OCI-LY7 (cell line): Measurements from ENCODE around the gene ALDOA.

ENCODE experiments used
- EZH2phosphoT487 ChIP-seq: fragments of 200-600 bp; sonication (generic); IDR thresholded peaks from 2 replicates; pipeline ENCODE4 v1.6.1; 2018; ENCODE audit warnings: low read depth, borderline replicate concordance, mild to moderate bottlenecking, mixed run types, antibody characterized with exemption, low read length, moderate library complexity, mixed read lengths
- TF ChIP-seq, protein P1 (sequence below): fragments of 200-600 bp; sonication (generic); conservative IDR thresholded peaks from 2 replicates; pipeline ENCODE4 v1.5.1; 2014; ENCODE audit warnings: mild to moderate bottlenecking, antibody characterized with exemption, low read length, moderate library complexity, mixed read lengths

DNA sequence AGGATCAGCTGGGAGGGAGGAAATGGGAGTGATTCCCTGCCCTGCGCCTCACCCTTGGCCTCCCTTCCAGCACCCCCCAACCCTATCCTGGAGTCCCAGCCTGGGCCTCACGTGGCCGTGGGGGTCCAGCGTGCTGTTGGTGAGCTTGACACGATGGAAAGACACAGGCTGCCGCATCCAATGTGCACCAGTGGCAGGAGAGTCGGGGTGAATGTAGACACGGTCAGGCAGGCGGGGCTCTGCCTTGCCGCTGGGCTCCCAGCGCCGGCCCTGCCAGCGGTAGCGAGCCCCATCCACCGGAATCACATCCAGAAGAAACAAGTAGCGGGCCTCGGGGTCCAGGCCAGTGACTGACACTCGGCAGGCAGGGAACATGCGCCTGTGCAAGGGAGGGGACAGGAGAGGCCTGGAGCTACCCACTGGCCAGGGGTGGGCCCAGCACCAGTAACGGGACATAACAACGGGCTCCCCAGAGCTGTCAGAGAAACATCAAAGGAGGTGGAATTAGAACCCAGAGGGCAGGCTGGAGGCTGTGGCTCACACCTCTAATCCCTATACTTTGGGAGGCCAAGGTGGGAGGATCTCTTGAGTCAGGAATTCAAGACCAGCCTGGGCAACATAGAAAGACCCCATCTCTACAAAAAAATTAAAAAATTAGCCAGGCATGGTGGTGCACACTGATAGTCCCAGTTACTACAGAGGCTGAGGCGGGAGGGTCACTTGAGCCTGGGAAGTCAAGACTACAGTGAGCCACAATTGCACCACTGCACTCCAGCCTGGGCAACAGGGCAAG lies 23.5 kb downstream of the ALDOA start:
- TF ChIP-seq, protein P1, sequence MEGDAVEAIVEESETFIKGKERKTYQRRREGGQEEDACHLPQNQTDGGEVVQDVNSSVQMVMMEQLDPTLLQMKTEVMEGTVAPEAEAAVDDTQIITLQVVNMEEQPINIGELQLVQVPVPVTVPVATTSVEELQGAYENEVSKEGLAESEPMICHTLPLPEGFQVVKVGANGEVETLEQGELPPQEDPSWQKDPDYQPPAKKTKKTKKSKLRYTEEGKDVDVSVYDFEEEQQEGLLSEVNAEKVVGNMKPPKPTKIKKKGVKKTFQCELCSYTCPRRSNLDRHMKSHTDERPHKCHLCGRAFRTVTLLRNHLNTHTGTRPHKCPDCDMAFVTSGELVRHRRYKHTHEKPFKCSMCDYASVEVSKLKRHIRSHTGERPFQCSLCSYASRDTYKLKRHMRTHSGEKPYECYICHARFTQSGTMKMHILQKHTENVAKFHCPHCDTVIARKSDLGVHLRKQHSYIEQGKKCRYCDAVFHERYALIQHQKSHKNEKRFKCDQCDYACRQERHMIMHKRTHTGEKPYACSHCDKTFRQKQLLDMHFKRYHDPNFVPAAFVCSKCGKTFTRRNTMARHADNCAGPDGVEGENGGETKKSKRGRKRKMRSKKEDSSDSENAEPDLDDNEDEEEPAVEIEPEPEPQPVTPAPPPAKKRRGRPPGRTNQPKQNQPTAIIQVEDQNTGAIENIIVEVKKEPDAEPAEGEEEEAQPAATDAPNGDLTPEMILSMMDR: no peak
- TF ChIP-seq EZH2phosphoT487: no peak
